Activated B cell treated with CpG ODN at 0.5 μM for 24 hours (primary cell): ENCODE data around the gene FOXO3. TPM values are rescaled to one million over a fixed set of nuclear protein-coding genes. Genes with fewer than 3 reads are reported as not detected.
"Not testable (repeated sequence)": the region's sequence is repeated elsewhere in the genome, so short reads cannot be mapped to it uniquely, and the experiment has no call there.

Source experiments
- ATAC-seq: fragments of 200-7000 bp; cut with Tn5 transposase; one replicate; pipeline ENCODE4 v1.10.0; 2021; ENCODE audit warnings: low read depth, mild to moderate bottlenecking, moderate library complexity
- CTCF ChIA-PET: fragments of 350-600 bp; sonication (Branson Sonifier 250); formaldehyde crosslinking; loops from one replicate; lab custom pipeline; 2021; ENCODE audit warnings: antibody characterized with exemption; lab: Charles Lee
- POLR2A ChIA-PET: fragments of 350-600 bp; sonication (Branson Sonifier 250); formaldehyde crosslinking; loops from one replicate; lab custom pipeline; 2021; ENCODE audit warnings: antibody characterized with exemption; lab: Charles Lee
- DNase-seq: peaks from one replicate; pipeline ENCODE4 v3.0.0; 2022
- H3K27ac Mint-ChIP-seq: one replicate; pipeline ENCODE4 v1.8.0; 2020; ENCODE audit warnings: mixed read lengths
- H3K27me3 Mint-ChIP-seq: one replicate; pipeline ENCODE4 v1.8.0; 2021; ENCODE audit warnings: mixed read lengths
- H3K36me3 Mint-ChIP-seq: one replicate; pipeline ENCODE4 v1.8.0; 2021; ENCODE audit warnings: low read depth, mixed read lengths
- H3K4me1 Mint-ChIP-seq: one replicate; pipeline ENCODE4 v1.8.0; 2021; ENCODE audit warnings: mixed read lengths
- H3K4me3 Mint-ChIP-seq: one replicate; pipeline ENCODE4 v1.8.0; 2020; ENCODE audit warnings: mild to moderate bottlenecking, mixed read lengths
- H3K9me3 Mint-ChIP-seq: one replicate; pipeline ENCODE4 v1.8.0; 2020; ENCODE audit warnings: mixed read lengths
- CTCF ChIP-seq: fragments of 200-600 bp; IDR thresholded peaks from one replicate; pipeline ENCODE4 v1.8.0; 2022; ENCODE audit warnings: antibody characterized with exemption, mild to moderate bottlenecking
- intact Hi-C: fragments of 100-400 bp; cut with micrococcal nuclease; formaldehyde crosslinking; loops from one replicate; pipeline ENCODE4 v1.15.1; 2024
- total RNA-seq: library from RNA; stranded (reverse); gene quantifications from 2 replicates; pipeline ENCODE4 v1.2.3, GENCODE V29; 2022

FOXO3 gene
- total RNA-seq, 1 donor from 2014 or later = 9.4 TPM

- TF ChIP-seq CTCF = no peak
- no peaks in the 10 kb centered on the region for H3K9me3 Mint-ChIP-seq
- ATAC-seq = no peak
- DNase-seq = no peak
- H3K27me3 Mint-ChIP-seq = no peaks in the 10 kb centered on the region
- intact Hi-C loops = no loop called here
- H3K27ac Mint-ChIP-seq = no peak overlapping the region
- ChIA-PET POLR2A (no interaction called here), CTCF (no interaction called here)
- H3K4me3 Mint-ChIP-seq = no peak overlapping the region
- no peaks in the 10 kb centered on the region for H3K4me1 Mint-ChIP-seq
- H3K36me3 Mint-ChIP-seq = peaks cover 18% of the 10 kb centered on the region
Measured at GRCh38 chr6:108661430-108661829, 100.7 kb downstream of the FOXO3 start.

GRCh38 chr6:108661982-108662381, 101.3 kb downstream of the FOXO3 start:
- Mint-ChIP-seq H3K4me3 (no peak overlapping the region), H3K9me3 (no peaks in the 10 kb centered on the region), H3K27me3 (no peaks in the 10 kb centered on the region), H3K4me1 (no peaks in the 10 kb centered on the region), H3K27ac (no peak overlapping the region), H3K36me3 (peaks cover 22% of the 10 kb centered on the region)
- POLR2A ChIA-PET = no interaction called here
- DNase-seq (no peak), ATAC-seq (no peak)
- intact Hi-C loops = no loop called here
- TF ChIP-seq CTCF = no peak
- CTCF ChIA-PET = no interaction called here

GRCh38 chr6:108662702-108663101, 102.0 kb downstream of the FOXO3 start:
- Mint-ChIP-seq H3K4me3 (no peak overlapping the region), H3K4me1 (peaks cover 1% of the 10 kb centered on the region), H3K27me3 (no peaks in the 10 kb centered on the region), H3K9me3 (no peaks in the 10 kb centered on the region), H3K36me3 (peaks cover 22% of the 10 kb centered on the region), H3K27ac (no peak overlapping the region)
- no peak for TF ChIP-seq CTCF
- CTCF ChIA-PET = no interaction called here
- ATAC-seq (no peak), DNase-seq (no peak)
- intact Hi-C loops = no loop called here
- POLR2A ChIA-PET = interaction anchor here (0.6 kb wide), 1 partner anchor 21 kb away, joined by 5 read pairs; no protein-coding TSS in a partner anchor

- CTCF ChIA-PET, H3K4me1 Mint-ChIP-seq, DNase-seq, intact Hi-C loops, H3K4me3 Mint-ChIP-seq, H3K27ac Mint-ChIP-seq, ATAC-seq, H3K27me3 Mint-ChIP-seq, H3K9me3 Mint-ChIP-seq: not testable (repeated sequence)
- peaks cover 28% of the 10 kb centered on the region for H3K36me3 Mint-ChIP-seq
- POLR2A ChIA-PET = interaction anchor here (0.6 kb wide), 1 partner anchor 20 kb away, joined by 5 read pairs; no protein-coding TSS in a partner anchor
Measured at GRCh38 chr6:108663494-108664064, 102.9 kb downstream of the FOXO3 start.

GRCh38 chr6:108665495-108666196, 104.9 kb downstream of the FOXO3 start:
- POLR2A ChIA-PET = no interaction called here

More at GRCh38 chr6:108665495-108666196, 104.9 kb downstream of the FOXO3 start:
- H3K27me3 Mint-ChIP-seq = no peaks in the 10 kb centered on the region
- no peak overlapping the region for H3K27ac Mint-ChIP-seq
- no peaks in the 10 kb centered on the region for H3K9me3 Mint-ChIP-seq
- intact Hi-C loops = no loop called here
- H3K36me3 Mint-ChIP-seq = peaks cover 30% of the 10 kb centered on the region
- DNase-seq (no peak), ATAC-seq (no peak)
- H3K4me1 Mint-ChIP-seq = peaks cover 3% of the 10 kb centered on the region
- CTCF ChIA-PET = no interaction called here
- TF ChIP-seq CTCF = no peak
- H3K4me3 Mint-ChIP-seq = no peak overlapping the region
